PFSK-1 (cell line): Measurements from ENCODE around the gene GMNC.

Experiments
- FOXP2 ChIP-seq: optimal IDR thresholded peaks from 2 replicates; pipeline ENCODE3; 2011; ENCODE audit warnings: borderline replicate concordance, control low read depth, inconsistent platforms; ENCODE audit not compliant: insufficient read depth; ENCODE audit errors: extremely low read length, extremely low read depth
- POLR2AphosphoS5 ChIP-seq: IDR thresholded peaks from 2 replicates; pipeline ENCODE4 v1.6.1; 2012; ENCODE audit warnings: low read depth, mild to moderate bottlenecking, control low read depth, low read length, moderate library complexity
- REST ChIP-seq, 2 experiments: IDR thresholded peaks; 2 replicates each; pipeline versions ENCODE4 v1.6.1 to v1.8.0; 2011 to 2012; ENCODE audit warnings: low read depth in 2 of 2, low read length in 2 of 2, control low read depth in 1 of 2, inconsistent platforms in 1 of 2, mild to moderate bottlenecking in 1 of 2, moderate library complexity in 1 of 2; ENCODE audit not compliant: insufficient read depth in 1 of 2
- SIN3A ChIP-seq: IDR thresholded peaks from 2 replicates; pipeline ENCODE4 v1.6.1; 2012; ENCODE audit warnings: mild to moderate bottlenecking, low read length, moderate library complexity, borderline replicate concordance; ENCODE audit not compliant: insufficient read depth
- TAF1 ChIP-seq: IDR thresholded peaks from 2 replicates; pipeline ENCODE4 v1.6.1; 2012; ENCODE audit warnings: low read length, control low read depth, borderline replicate concordance; ENCODE audit not compliant: insufficient read depth

The GMNC gene

GRCh38 chr3:190864002-190864401, 1.5 kb upstream of the GMNC start:
- TF ChIP-seq TAF1: no peak
- TF ChIP-seq POLR2AphosphoS5: no peak
- no peak for TF ChIP-seq FOXP2

GRCh38 chr3:190863119-190863465, 598 bp upstream of the GMNC start:
- TF ChIP-seq REST (IDR thresholded peaks at IDR 0.05; ENCODE audit: insufficient read depth in 1 of 2, low read depth in 2 of 2, low read length in 2 of 2): no peak
- TF ChIP-seq SIN3A: no peak
- no peak for TF ChIP-seq TAF1
- TF ChIP-seq FOXP2: no peak
- no peak for TF ChIP-seq POLR2AphosphoS5

GRCh38 chr3:190860521-190860920, 2.0 kb downstream of the GMNC start:
- TF ChIP-seq TAF1 (no peak), POLR2AphosphoS5 (no peak), SIN3A (no peak), REST (IDR thresholded peaks at IDR 0.05; ENCODE audit: insufficient read depth in 1 of 2, low read depth in 2 of 2, low read length in 2 of 2) (no peak), FOXP2 (no peak)

GRCh38 chr3:190855151-190855550, 7.3 kb downstream of the GMNC start:
- TF ChIP-seq TAF1 (no peak), FOXP2 (no peak), SIN3A (no peak), POLR2AphosphoS5 (no peak), REST (IDR thresholded peaks at IDR 0.05; ENCODE audit: insufficient read depth in 1 of 2, low read depth in 2 of 2, low read length in 2 of 2) (no peak)

GRCh38 chr3:190854062-190854461, 8.4 kb downstream of the GMNC start:
- TF ChIP-seq REST (IDR thresholded peaks at IDR 0.05; ENCODE audit: insufficient read depth in 1 of 2, low read depth in 2 of 2, low read length in 2 of 2): no peak
- no peak for TF ChIP-seq POLR2AphosphoS5
- TF ChIP-seq SIN3A: no peak
- TF ChIP-seq TAF1: no peak
- no peak for TF ChIP-seq FOXP2
